ENCODE data around the gene OLIG1.

OLIG1 gene, protein sequence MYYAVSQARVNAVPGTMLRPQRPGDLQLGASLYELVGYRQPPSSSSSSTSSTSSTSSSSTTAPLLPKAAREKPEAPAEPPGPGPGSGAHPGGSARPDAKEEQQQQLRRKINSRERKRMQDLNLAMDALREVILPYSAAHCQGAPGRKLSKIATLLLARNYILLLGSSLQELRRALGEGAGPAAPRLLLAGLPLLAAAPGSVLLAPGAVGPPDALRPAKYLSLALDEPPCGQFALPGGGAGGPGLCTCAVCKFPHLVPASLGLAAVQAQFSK

DNA sequence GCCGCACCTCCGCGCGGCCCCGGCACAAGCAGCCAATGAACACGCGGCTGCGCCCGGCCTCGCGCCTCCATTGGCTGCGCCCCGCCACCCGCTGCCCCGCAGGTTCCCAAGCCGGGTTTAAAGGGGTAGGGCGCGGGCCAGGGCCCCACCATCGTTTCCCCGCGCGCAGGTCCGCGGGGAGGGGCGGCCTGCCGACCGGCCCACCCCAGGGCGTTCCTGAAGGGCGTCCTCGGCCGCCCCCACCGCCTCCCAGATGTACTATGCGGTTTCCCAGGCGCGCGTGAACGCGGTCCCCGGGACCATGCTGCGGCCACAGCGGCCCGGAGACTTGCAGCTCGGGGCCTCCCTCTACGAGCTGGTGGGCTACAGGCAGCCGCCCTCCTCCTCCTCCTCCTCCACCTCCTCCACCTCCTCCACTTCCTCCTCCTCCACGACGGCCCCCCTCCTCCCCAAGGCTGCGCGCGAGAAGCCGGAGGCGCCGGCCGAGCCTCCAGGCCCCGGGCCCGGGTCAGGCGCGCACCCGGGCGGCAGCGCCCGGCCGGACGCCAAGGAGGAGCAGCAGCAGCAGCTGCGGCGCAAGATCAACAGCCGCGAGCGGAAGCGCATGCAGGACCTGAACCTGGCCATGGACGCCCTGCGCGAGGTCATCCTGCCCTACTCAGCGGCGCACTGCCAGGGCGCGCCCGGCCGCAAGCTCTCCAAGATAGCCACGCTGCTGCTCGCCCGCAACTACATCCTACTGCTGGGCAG, at the start of gene OLIG1:
Gene OLIG1, plus strand, starts transcription at position 148 of the 750 bp plus-strand sequence. Its CDS starts 106 bp downstream, at position 254.
- Histone ChIP-seq H3K9ac (ENCODE audit: low read depth, low read length) (peak within 1 kb of the TSS; percentile 51), H3K4me1 (ENCODE audit: insufficient read depth, low read length) (peaks cover 11% of the 10 kb centered on the region)

DNA sequence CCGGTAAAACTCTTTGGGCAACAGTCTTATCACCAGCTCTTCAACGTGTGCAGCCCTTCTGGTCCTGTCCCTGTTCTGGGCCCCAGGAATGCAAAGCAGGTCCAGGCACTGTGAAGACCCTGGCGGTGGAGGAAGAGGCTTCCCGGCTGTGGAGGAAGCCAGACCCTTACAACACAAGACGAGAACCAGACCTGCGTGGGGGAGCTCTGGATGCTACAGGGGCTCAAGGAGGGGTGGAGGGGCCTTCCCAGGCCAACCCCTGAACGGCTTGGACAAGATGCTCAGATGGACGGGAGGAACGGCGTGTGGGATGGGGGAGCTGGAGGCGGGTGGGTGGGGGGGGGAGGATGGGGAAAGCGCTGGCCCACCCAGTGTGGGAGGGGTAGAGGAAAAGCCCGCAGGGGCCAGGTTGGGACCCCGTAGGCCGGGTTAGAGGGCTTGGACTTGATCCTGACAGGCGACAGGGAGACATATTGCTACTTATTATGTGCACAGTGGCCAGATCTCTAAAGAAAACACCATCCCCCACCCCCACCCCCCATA, 49.3 kb upstream of the OLIG1 start:
- Histone ChIP-seq H3K9ac (ENCODE audit: low read depth, low read length) (peak overlapping the region; percentile 57; the same call in 1 of the 2 replicates), H3K36me3 (ENCODE audit: insufficient read depth, low read length) (no peaks in the 10 kb centered on the region), H3K4me1 (ENCODE audit: insufficient read depth, low read length) (no peaks in the 10 kb centered on the region; the same call in 1 of the 2 replicates), H3K9me3 (ENCODE audit: control insufficient read depth, insufficient read depth, low read length) (no peaks in the 10 kb centered on the region)

More for the DNA sequence above, at the start of gene OLIG1:
- Histone ChIP-seq H3K9me3 (ENCODE audit: control insufficient read depth, insufficient read depth, low read length) (no peaks in the 10 kb centered on the region), H3K36me3 (ENCODE audit: insufficient read depth, low read length) (no peaks in the 10 kb centered on the region)

DNA sequence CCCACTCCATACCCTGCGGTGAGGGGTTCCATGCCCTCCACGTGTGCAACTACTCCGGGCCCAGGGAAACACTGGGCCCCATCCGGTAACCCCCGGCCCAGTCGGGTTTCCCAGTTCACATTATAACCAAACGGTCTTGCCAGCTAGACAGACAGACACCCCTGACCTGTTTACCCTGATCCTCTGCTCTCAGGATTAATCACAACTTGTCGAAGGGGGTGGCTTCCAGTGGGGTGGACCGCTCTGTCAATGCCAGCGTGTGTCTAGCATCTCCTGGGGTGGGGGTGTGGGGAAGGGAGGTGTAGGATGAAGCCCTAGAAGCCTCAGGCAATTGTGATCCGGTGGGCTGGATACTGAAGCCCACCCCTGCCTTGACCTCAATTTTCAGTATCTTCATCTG, 48.8 kb upstream of the OLIG1 start:
- Histone ChIP-seq H3K9ac (ENCODE audit: low read depth, low read length) (no peak overlapping the region), H3K9me3 (ENCODE audit: control insufficient read depth, insufficient read depth, low read length) (no peaks in the 10 kb centered on the region), H3K4me1 (ENCODE audit: insufficient read depth, low read length) (no peaks in the 10 kb centered on the region; the same call in 1 of the 2 replicates), H3K36me3 (ENCODE audit: insufficient read depth, low read length) (no peaks in the 10 kb centered on the region)

DNA sequence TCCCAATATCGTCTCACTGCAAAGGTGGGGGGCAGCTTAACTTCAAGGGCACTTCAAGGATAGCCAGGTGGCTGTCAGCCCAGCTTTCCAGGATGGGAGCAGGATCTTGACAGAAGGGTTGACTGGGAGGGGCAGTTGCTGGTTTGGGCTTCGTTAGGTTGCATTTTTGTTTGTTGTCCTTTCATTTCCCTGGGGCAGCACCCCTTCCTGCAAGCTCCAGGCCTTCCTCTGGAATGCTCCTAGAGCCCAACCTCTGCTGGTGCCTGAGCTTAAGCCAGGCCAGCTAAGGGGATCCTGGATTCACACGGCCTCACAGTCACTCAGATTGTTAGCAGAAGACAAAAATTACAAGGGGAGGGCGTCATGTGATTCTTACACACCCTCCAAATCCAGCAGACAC, 48.3 kb upstream of the OLIG1 start:
- Histone ChIP-seq H3K4me1 (ENCODE audit: insufficient read depth, low read length) (no peaks in the 10 kb centered on the region; the same call in 1 of the 2 replicates), H3K9me3 (ENCODE audit: control insufficient read depth, insufficient read depth, low read length) (no peaks in the 10 kb centered on the region), H3K36me3 (ENCODE audit: insufficient read depth, low read length) (no peaks in the 10 kb centered on the region), H3K9ac (ENCODE audit: low read depth, low read length) (no peak overlapping the region)

DNA sequence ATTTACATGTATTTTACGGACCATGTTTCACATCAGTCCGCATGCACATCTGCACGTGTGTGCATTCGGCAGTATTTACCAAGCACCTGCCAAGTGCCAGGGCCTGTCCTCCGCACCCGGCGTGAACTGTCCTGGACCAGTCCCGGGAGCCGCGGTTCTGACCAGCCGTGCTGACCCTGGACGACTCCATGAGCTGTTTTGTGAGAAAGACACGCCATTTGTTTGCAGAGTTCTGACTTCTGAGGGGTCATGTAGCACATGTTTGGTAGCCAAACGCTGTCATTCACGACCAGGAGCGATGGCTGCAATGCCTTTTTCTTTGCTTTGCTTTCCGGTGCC, 47.5 kb upstream of the OLIG1 start:
- no peaks in the 10 kb centered on the region for H3K9me3 ChIP-seq (ENCODE audit: control insufficient read depth, insufficient read depth, low read length)
- no peaks in the 10 kb centered on the region; the same call in 1 of the 2 replicates for H3K4me1 ChIP-seq (ENCODE audit: insufficient read depth, low read length)
- no peaks in the 10 kb centered on the region for H3K36me3 ChIP-seq (ENCODE audit: insufficient read depth, low read length)
- peak overlapping the region; percentile 39; the same call in 1 of the 2 replicates for H3K9ac ChIP-seq (ENCODE audit: low read depth, low read length)

DNA sequence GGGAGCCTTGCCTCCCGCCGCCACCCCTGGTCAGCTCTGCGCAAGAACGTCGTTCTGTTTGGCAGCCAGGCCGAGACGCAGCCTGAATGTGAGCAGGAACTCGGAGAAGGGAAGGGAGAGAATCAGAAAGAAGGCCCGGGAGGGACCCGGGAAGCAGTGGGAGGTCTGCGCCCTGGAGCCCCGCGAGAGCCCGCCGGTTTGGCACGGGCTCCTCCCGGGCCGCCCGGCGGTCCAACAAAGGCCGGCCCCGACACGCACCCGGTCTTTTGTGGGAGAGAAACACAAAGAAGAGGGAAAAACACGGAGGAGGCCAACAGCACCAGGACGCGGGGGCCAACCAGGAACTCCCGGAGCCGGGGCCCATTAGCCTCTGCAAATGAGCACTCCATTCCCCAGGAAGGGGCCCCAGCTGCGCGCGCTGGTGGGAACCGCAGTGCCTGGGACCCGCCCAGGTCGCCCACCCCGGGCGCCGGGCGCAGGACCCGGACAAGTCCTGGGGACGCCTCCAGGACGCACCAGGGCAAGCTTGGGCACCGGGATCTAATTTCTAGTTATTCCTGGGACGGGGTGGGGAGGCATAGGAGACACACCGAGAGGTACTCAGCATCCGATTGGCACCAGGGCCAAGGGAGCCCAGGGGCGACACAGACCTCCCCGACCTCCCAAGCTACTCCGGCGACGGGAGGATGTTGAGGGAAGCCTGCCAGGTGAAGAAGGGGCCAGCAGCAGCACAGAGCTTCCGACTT, 46.9 kb upstream of the OLIG1 start:
- no peaks in the 10 kb centered on the region for H3K36me3 ChIP-seq (ENCODE audit: insufficient read depth, low read length)
- peak overlapping the region; percentile 39 for H3K9ac ChIP-seq (ENCODE audit: low read depth, low read length)
- H3K4me1 ChIP-seq (ENCODE audit: insufficient read depth, low read length) = no peaks in the 10 kb centered on the region; the same call in 1 of the 2 replicates
- no peaks in the 10 kb centered on the region for H3K9me3 ChIP-seq (ENCODE audit: control insufficient read depth, insufficient read depth, low read length)

DNA sequence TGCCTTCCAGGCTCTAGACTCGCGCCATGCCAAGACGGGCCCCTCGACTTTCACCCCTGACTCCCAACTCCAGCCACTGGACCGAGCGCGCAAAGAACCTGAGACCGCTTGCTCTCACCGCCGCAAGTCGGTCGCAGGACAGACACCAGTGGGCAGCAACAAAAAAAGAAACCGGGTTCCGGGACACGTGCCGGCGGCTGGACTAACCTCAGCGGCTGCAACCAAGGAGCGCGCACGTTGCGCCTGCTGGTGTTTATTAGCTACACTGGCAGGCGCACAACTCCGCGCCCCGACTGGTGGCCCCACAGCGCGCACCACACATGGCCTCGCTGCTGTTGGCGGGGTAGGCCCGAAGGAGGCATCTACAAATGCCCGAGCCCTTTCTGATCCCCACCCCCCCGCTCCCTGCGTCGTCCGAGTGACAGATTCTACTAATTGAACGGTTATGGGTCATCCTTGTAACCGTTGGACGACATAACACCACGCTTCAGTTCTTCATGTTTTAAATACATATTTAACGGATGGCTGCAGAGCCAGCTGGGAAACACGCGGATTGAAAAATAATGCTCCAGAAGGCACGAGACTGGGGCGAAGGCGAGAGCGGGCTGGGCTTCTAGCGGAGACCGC, 46.3 kb upstream of the OLIG1 start:
- H3K36me3 ChIP-seq (ENCODE audit: insufficient read depth, low read length) = no peaks in the 10 kb centered on the region
- no peaks in the 10 kb centered on the region for H3K9me3 ChIP-seq (ENCODE audit: control insufficient read depth, insufficient read depth, low read length)
- H3K9ac ChIP-seq (ENCODE audit: low read depth, low read length) = peak overlapping the region; percentile 39
- peaks cover 5% of the 10 kb centered on the region for H3K4me1 ChIP-seq (ENCODE audit: insufficient read depth, low read length)

DNA sequence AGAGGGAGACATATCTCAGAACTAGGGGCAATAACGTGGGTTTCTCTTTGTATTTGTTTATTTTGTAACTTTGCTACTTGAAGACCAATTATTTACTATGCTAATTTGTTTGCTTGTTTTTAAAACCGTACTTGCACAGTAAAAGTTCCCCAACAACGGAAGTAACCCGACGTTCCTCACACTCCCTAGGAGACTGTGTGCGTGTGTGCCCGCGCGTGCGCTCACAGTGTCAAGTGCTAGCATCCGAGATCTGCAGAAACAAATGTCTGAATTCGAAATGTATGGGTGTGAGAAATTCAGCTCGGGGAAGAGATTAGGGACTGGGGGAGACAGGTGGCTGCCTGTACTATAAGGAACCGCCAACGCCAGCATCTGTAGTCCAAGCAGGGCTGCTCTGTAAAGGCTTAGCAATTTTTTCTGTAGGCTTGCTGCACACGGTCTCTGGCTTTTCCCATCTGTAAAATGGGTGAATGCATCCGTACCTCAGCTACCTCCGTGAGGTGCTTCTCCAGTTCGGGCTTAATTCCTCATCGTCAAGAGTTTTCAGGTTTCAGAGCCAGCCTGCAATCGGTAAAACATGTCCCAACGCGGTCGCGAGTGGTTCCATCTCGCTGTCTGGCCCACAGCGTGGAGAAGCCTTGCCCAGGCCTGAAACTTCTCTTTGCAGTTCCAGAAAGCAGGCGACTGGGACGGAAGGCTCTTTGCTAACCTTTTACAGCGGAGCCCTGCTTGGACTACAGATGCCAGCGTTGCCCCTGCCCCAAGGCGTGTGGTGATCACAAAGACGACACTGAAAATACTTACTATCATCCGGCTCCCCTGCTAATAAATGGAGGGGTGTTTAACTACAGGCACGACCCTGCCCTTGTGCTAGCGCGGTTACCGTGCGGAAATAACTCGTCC, 45.5 kb upstream of the OLIG1 start:
- H3K9me3 ChIP-seq (ENCODE audit: control insufficient read depth, insufficient read depth, low read length) = no peaks in the 10 kb centered on the region

DNA sequence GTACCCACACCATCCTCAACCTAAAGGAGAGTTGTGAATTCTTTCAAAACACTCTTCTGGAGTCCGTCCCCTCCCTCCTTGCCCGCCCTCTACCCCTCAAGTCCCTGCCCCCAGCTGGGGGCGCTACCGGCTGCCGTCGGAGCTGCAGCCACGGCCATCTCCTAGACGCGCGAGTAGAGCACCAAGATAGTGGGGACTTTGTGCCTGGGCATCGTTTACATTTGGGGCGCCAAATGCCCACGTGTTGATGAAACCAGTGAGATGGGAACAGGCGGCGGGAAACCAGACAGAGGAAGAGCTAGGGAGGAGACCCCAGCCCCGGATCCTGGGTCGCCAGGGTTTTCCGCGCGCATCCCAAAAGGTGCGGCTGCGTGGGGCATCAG, 44.8 kb upstream of the OLIG1 start:
- Histone ChIP-seq H3K36me3 (ENCODE audit: insufficient read depth, low read length) (no peaks in the 10 kb centered on the region), H3K9me3 (ENCODE audit: control insufficient read depth, insufficient read depth, low read length) (no peaks in the 10 kb centered on the region; the same call in 1 of the 2 replicates), H3K9ac (ENCODE audit: low read depth, low read length) (peak overlapping the region; percentile 62; the same call in 1 of the 2 replicates), H3K4me1 (ENCODE audit: insufficient read depth, low read length) (peaks cover 12% of the 10 kb centered on the region)

More for the DNA sequence above, 45.5 kb upstream of the OLIG1 start:
- Histone ChIP-seq H3K4me1 (ENCODE audit: insufficient read depth, low read length) (peaks cover 7% of the 10 kb centered on the region), H3K36me3 (ENCODE audit: insufficient read depth, low read length) (no peaks in the 10 kb centered on the region), H3K9ac (ENCODE audit: low read depth, low read length) (peak overlapping the region; percentile 5; the same call in 1 of the 2 replicates)

DNA sequence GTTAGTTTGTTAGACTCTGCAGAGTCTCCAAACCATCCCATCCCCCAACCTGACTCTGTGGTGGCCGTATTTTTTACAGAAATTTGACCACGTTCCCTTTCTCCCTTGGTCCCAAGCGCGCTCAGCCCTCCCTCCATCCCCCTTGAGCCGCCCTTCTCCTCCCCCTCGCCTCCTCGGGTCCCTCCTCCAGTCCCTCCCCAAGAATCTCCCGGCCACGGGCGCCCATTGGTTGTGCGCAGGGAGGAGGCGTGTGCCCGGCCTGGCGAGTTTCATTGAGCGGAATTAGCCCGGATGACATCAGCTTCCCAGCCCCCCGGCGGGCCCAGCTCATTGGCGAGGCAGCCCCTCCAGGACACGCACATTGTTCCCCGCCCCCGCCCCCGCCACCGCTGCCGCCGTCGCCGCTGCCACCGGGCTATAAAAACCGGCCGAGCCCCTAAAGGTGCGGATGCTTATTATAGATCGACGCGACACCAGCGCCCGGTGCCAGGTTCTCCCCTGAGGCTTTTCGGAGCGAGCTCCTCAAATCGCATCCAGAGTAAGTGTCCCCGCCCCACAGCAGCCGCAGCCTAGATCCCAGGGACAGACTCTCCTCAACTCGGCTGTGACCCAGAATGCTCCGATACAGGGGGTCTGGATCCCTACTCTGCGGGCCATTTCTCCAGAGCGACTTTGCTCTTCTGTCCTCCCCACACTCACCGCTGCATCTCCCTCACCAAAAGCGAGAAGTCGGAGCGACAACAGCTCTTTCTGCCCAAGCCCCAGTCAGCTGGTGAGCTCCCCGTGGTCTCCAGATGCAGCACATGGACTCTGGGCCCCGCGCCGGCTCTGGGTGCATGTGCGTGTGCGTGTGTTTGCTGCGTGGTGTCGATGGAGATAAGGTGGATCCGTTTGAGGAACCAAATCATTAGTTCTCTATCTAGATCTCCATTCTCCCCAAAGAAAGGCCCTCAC, 44.2 kb upstream of the OLIG1 start, which contains the start of gene OLIG2:
Gene OLIG2, plus strand, starts transcription at position 447 of the 954 bp plus-strand sequence. CDS start 928 bp downstream, outside the sequence.
- peak within 1 kb of the TSS; percentile 62; the same call in 1 of the 2 replicates for H3K9ac ChIP-seq (ENCODE audit: low read depth, low read length)
- H3K9me3 ChIP-seq (ENCODE audit: control insufficient read depth, insufficient read depth, low read length) = no peaks in the 10 kb centered on the region; the same call in 1 of the 2 replicates
- H3K36me3 ChIP-seq (ENCODE audit: insufficient read depth, low read length) = no peaks in the 10 kb centered on the region
- H3K4me1 ChIP-seq (ENCODE audit: insufficient read depth, low read length) = peaks cover 12% of the 10 kb centered on the region

DNA sequence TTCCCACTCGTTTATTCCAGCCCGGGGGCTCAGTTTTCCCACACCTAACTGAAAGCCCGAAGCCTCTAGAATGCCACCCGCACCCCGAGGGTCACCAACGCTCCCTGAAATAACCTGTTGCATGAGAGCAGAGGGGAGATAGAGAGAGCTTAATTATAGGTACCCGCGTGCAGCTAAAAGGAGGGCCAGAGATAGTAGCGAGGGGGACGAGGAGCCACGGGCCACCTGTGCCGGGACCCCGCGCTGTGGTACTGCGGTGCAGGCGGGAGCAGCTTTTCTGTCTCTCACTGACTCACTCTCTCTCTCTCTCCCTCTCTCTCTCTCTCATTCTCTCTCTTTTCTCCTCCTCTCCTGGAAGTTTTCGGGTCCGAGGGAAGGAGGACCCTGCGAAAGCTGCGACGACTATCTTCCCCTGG, 43.5 kb upstream of the OLIG1 start:
- Histone ChIP-seq H3K9me3 (ENCODE audit: control insufficient read depth, insufficient read depth, low read length) (no peaks in the 10 kb centered on the region; the same call in 1 of the 2 replicates), H3K36me3 (ENCODE audit: insufficient read depth, low read length) (no peaks in the 10 kb centered on the region), H3K9ac (ENCODE audit: low read depth, low read length) (no peak overlapping the region; the same call in 1 of the 2 replicates), H3K4me1 (ENCODE audit: insufficient read depth, low read length) (peaks cover 12% of the 10 kb centered on the region)

DNA sequence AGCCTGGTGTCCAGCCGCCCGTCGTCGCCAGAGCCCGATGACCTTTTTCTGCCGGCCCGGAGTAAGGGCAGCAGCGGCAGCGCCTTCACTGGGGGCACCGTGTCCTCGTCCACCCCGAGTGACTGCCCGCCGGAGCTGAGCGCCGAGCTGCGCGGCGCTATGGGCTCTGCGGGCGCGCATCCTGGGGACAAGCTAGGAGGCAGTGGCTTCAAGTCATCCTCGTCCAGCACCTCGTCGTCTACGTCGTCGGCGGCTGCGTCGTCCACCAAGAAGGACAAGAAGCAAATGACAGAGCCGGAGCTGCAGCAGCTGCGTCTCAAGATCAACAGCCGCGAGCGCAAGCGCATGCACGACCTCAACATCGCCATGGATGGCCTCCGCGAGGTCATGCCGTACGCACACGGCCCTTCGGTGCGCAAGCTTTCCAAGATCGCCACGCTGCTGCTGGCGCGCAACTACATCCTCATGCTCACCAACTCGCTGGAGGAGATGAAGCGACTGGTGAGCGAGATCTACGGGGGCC, 43.0 kb upstream of the OLIG1 start:
- Histone ChIP-seq H3K9me3 (ENCODE audit: control insufficient read depth, insufficient read depth, low read length) (no peaks in the 10 kb centered on the region; the same call in 1 of the 2 replicates), H3K36me3 (ENCODE audit: insufficient read depth, low read length) (no peaks in the 10 kb centered on the region), H3K4me1 (ENCODE audit: insufficient read depth, low read length) (peaks cover 12% of the 10 kb centered on the region), H3K9ac (ENCODE audit: low read depth, low read length) (peak overlapping the region; percentile 0; the same call in 1 of the 2 replicates)
